ENCODE results near the gene GRK5.

GRCh38 chr10:119447421-119447820 lies 240.1 kb downstream of the GRK5 start:
- TF ChIP-seq POLR2A (IDR thresholded peaks at IDR 0.05; ENCODE audit: low read depth, low read length) (no peak), POLR2AphosphoS5 (IDR thresholded peaks at IDR 0.05; ENCODE audit: low read depth, low read length) (no peak; the same call in 1 of the 2 replicates)

Data from GM12892 (cell line).